Activated CD8-positive, alpha-beta memory T cell treated with anti-CD3 and anti-CD28 coated beads, Interleukin-2, amount 10 ng/mL, durations not matched to agents 7 days and 5 days (primary cell): Measurements from ENCODE around the gene RPS27L. TPM values are rescaled to one million over a fixed set of nuclear protein-coding genes. Genes with fewer than 3 reads are reported as not detected.
"Not testable (repeated sequence)": the region's sequence is repeated elsewhere in the genome, so short reads cannot be mapped to it uniquely, and the experiment has no call there.

Experiments
- ATAC-seq: fragments of 150-1000 bp; cut with Tn5 transposase; one replicate; pipeline ENCODE4 v1.10.0; 2021; ENCODE audit warnings: moderate library complexity
- CTCF ChIA-PET: fragments of 350-600 bp; sonication (Branson Sonifier 250); formaldehyde crosslinking; loops from one replicate; lab custom pipeline; 2021; ENCODE audit warnings: antibody characterized with exemption; lab: Charles Lee
- DNase-seq: peaks from one replicate; pipeline ENCODE4 v3.0.0-alpha.2; 2020
- H3K27ac Mint-ChIP-seq: one replicate; pipeline ENCODE4 v1.8.0; 2021; ENCODE audit warnings: mild to moderate bottlenecking, mixed read lengths
- H3K27me3 Mint-ChIP-seq: one replicate; pipeline ENCODE4 v1.8.0; 2021; ENCODE audit warnings: mixed read lengths
- H3K36me3 Mint-ChIP-seq: one replicate; pipeline ENCODE4 v1.8.0; 2021; ENCODE audit warnings: mild to moderate bottlenecking, mixed read lengths
- H3K4me1 Mint-ChIP-seq: one replicate; pipeline ENCODE4 v1.8.0; 2021; ENCODE audit warnings: mixed read lengths
- H3K4me3 Mint-ChIP-seq: one replicate; pipeline ENCODE4 v1.8.0; 2021; ENCODE audit warnings: mild to moderate bottlenecking, moderate library complexity, mixed read lengths
- H3K9me3 Mint-ChIP-seq: one replicate; pipeline ENCODE4 v1.8.0; 2022; ENCODE audit warnings: low read depth, mixed read lengths
- total RNA-seq, 2 experiments: library from RNA; stranded (reverse); gene quantifications; one replicate each; pipeline ENCODE4 v1.2.3, GENCODE V29; 2021

The RPS27L gene
- total RNA-seq, 2 experiments from 2014 or later, result 192 to 223 TPM

GRCh38 chr15:63098901-63099300, 58.4 kb downstream of the RPS27L start:
- H3K36me3 Mint-ChIP-seq, DNase-seq, H3K27me3 Mint-ChIP-seq, H3K9me3 Mint-ChIP-seq, H3K4me3 Mint-ChIP-seq, ATAC-seq, CTCF ChIA-PET, H3K27ac Mint-ChIP-seq: not testable (repeated sequence)
- H3K4me1 Mint-ChIP-seq, result peaks cover 11% of the 10 kb centered on the region

Other genes with a start within 250 kb of the RPS27L start
- gene TPM1, start 114.7 kb downstream of the RPS27L start, total RNA-seq, result 1 to 10 TPM; 4.1 to 5.5 TPM
- gene LACTB, start 35.6 kb downstream of the RPS27L start, total RNA-seq, result 10 to 100 TPM; 10.5 to 27.1 TPM
- 100 to 1,000 TPM in 1 of 2 experiments, 10 to 100 TPM in 1; 94.8 to 128 TPM for gene RAB8B, start 32.1 kb upstream of the RPS27L start, total RNA-seq
- 10 to 100 TPM; 12.3 to 13.0 TPM for gene APH1B, start 120.1 kb upstream of the RPS27L start, total RNA-seq
- gene CA12, start 224.4 kb upstream of the RPS27L start, total RNA-seq, result under 1 TPM in 1 of 2 experiments, not detected in 1; 0.12 TPM